ENCODE measurements around the gene EAPP.
"Not testable (repeated sequence)": the region's sequence is repeated elsewhere in the genome, so short reads cannot be mapped to it uniquely, and the experiment has no call there.

The EAPP gene

DNA sequence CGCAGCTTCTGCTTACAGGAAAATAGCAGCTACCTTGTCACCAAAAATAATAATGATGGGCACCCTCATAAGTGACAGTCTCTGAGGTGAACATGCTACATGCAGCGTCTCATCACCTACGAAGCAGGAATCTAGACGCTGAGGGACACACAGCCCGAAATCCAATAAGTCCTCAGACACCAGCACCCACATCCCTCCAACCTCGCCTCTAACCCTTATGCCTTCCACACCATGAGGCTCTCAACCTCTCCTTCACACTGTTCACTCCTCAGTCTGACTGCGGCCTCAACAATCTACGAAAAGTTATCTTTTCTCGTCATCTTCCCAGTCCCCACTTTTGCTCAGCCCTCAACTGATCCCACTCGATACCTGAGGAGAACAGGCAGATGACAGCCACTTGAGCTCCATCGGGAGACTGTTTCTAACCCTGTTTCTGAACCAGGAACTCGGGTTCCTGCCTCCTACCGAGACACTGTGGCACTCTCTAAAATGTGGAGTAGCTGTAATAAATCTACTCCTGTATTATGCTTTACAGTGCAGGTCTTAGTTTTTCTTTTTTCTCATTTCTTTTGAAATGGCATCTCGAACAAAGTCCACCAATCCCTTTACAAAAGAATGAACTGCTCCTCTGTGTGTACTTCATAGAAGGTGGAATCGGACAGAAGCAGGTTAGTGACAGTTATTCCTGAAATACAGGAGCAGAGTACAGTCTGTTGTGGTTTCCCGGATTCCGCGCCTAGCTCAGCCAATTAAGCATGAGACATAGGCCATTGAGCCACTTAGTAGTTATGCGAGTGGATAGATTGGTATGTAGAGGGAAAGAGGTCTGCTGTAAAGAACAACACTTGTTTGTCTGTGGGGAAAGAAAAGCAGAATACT lies 919 bp upstream of the EAPP start:
- Histone ChIP-seq H3K4me2 (ENCODE audit: low read length) (peak overlapping the region; percentile 68), H3K79me2 (ENCODE audit: control insufficient read depth, low read length) (peaks cover 30% of the 10 kb centered on the region), H3K4me1 (ENCODE audit: control insufficient read depth, low read length) (peaks cover 17% of the 10 kb centered on the region), H3K36me3 (ENCODE audit: control insufficient read depth, low read length) (peaks cover 13% of the 10 kb centered on the region), H3K4me3 (ENCODE audit: low read length) (peak overlapping the region; percentile 91)
- H3K9me3 ChIP-seq (ENCODE audit: control insufficient read depth, insufficient read depth, low read length); H3K27ac ChIP-seq (ENCODE audit: low read depth, low read length); H3K9me2 ChIP-seq (replicated peaks; ENCODE audit: control insufficient read depth, low read length); H3K27me3 ChIP-seq (ENCODE audit: control insufficient read depth, low read length); H3F3A ChIP-seq (ENCODE audit: control insufficient read depth, insufficient read depth); H4K20me1 ChIP-seq (ENCODE audit: control insufficient read depth, insufficient read depth, low read depth, low read length): not testable (repeated sequence)

DNA sequence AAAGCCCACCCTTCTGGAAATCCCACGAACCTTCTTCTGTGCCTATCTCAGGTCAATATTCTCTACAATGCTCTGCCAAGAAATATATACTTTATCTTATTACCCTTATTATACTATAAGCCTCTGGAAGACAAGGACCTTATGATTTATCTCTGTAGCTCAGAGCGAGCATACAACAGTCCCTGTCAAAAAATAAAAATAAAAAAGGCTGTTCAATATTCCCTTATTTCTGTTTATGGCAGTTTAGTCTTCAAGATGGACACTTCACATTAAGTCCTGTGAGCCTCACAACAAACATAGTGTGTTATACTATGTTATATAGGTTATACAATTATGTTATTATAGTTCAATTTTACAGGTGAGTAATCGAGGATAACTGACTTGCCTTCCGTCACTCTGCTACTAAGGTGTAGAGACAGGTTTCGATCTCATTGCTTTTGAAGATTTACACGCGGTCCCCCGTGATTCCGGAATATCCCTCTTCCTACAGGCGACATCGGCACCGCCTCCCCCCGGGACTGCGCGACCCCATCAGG lies 562 bp downstream of the EAPP start:
- H3K4me2 ChIP-seq (ENCODE audit: low read length), result peak overlapping the region; percentile 68

DNA sequence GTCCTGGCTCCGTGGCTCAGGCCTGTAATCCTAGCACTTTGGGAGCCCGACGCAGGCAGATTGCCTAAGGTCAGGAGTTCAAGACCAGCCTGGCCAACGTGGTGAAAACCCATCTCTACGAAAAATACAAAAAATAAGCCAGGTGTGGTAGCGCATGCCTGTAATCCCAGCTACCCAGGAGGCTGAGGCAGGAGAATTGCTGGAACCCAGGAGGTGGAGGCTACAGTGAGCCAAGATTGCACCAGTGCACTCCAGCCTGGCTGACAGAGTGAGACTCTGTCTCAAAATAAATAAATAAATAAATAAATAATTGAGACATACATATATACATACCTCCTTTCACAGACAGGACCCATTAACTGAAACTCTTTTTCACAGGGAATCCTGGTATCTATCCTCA lies 1.4 kb downstream of the EAPP start:
- Histone ChIP-seq H3K4me2 (ENCODE audit: low read length) (peak overlapping the region; percentile 68), H3K36me3 (ENCODE audit: control insufficient read depth, low read length) (peaks cover 20% of the 10 kb centered on the region), H3K4me3 (ENCODE audit: low read length) (peak overlapping the region; percentile 91), H3K4me1 (ENCODE audit: control insufficient read depth, low read length) (peaks cover 17% of the 10 kb centered on the region), H3K79me2 (ENCODE audit: control insufficient read depth, low read length) (peaks cover 30% of the 10 kb centered on the region)
- not testable (repeated sequence) for H3K27me3 ChIP-seq (ENCODE audit: control insufficient read depth, low read length); H4K20me1 ChIP-seq (ENCODE audit: control insufficient read depth, insufficient read depth, low read depth, low read length); H3F3A ChIP-seq (ENCODE audit: control insufficient read depth, insufficient read depth); H3K9me2 ChIP-seq (replicated peaks; ENCODE audit: control insufficient read depth, low read length); H3K27ac ChIP-seq (ENCODE audit: low read depth, low read length); H3K9me3 ChIP-seq (ENCODE audit: control insufficient read depth, insufficient read depth, low read length)

More for the DNA sequence above, 562 bp downstream of the EAPP start:
- H3K36me3 ChIP-seq (ENCODE audit: control insufficient read depth, low read length), result peaks cover 13% of the 10 kb centered on the region
- H3K9me3 ChIP-seq (ENCODE audit: control insufficient read depth, insufficient read depth, low read length), result no peaks in the 10 kb centered on the region
- no peak for TF ChIP-seq EZH2phosphoT487 (IDR thresholded peaks at IDR 0.05; ENCODE audit: borderline replicate concordance, low read length)
- TF ChIP-seq, protein P1, sequence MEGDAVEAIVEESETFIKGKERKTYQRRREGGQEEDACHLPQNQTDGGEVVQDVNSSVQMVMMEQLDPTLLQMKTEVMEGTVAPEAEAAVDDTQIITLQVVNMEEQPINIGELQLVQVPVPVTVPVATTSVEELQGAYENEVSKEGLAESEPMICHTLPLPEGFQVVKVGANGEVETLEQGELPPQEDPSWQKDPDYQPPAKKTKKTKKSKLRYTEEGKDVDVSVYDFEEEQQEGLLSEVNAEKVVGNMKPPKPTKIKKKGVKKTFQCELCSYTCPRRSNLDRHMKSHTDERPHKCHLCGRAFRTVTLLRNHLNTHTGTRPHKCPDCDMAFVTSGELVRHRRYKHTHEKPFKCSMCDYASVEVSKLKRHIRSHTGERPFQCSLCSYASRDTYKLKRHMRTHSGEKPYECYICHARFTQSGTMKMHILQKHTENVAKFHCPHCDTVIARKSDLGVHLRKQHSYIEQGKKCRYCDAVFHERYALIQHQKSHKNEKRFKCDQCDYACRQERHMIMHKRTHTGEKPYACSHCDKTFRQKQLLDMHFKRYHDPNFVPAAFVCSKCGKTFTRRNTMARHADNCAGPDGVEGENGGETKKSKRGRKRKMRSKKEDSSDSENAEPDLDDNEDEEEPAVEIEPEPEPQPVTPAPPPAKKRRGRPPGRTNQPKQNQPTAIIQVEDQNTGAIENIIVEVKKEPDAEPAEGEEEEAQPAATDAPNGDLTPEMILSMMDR (IDR thresholded peaks at IDR 0.05; ENCODE audit: low read depth, low read length, poor library complexity, severe bottlenecking), result no peak
- no peaks in the 10 kb centered on the region for H3K27me3 ChIP-seq (ENCODE audit: control insufficient read depth, low read length)
- H3K9me2 ChIP-seq (replicated peaks; ENCODE audit: control insufficient read depth, low read length), result no peaks in the 10 kb centered on the region
- H3K4me1 ChIP-seq (ENCODE audit: control insufficient read depth, low read length), result peaks cover 17% of the 10 kb centered on the region
- peak overlapping the region; percentile 34 for H3K27ac ChIP-seq (ENCODE audit: low read depth, low read length)
- H3F3A ChIP-seq (ENCODE audit: control insufficient read depth, insufficient read depth), result peaks cover 3% of the 10 kb centered on the region; the same call in 1 of the 2 replicates
- H4K20me1 ChIP-seq (ENCODE audit: control insufficient read depth, insufficient read depth, low read depth, low read length), result no peaks in the 10 kb centered on the region
- H3K4me3 ChIP-seq (ENCODE audit: low read length), result peak overlapping the region; percentile 91
- peaks cover 30% of the 10 kb centered on the region for H3K79me2 ChIP-seq (ENCODE audit: control insufficient read depth, low read length)

DNA sequence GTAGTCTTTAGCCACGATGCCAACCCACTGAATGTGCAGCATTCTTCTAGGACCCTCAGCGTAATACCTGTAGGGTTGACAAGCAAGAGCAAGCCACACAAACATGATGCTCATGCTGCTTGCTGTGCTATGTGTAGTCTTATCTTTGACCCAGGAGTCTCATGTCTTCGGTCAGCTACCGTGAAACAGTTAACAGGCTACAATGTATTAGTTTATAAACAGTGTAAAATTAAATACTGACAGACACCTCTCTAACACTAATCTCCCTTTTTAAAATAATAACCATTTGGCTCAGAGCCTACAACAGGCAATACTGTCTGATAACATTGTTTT lies 1.9 kb downstream of the EAPP start:
- H3K4me3 ChIP-seq (ENCODE audit: low read length), result no peak overlapping the region
- peaks cover 17% of the 10 kb centered on the region for H3K4me1 ChIP-seq (ENCODE audit: control insufficient read depth, low read length)
- peaks cover 21% of the 10 kb centered on the region for H3K36me3 ChIP-seq (ENCODE audit: control insufficient read depth, low read length)
- no peaks in the 10 kb centered on the region for H4K20me1 ChIP-seq (ENCODE audit: control insufficient read depth, insufficient read depth, low read depth, low read length)
- no peaks in the 10 kb centered on the region for H3K27me3 ChIP-seq (ENCODE audit: control insufficient read depth, low read length)
- H3K9me3 ChIP-seq (ENCODE audit: control insufficient read depth, insufficient read depth, low read length), result no peaks in the 10 kb centered on the region
- peaks cover 3% of the 10 kb centered on the region; the same call in 1 of the 2 replicates for H3F3A ChIP-seq (ENCODE audit: control insufficient read depth, insufficient read depth)
- no peaks in the 10 kb centered on the region for H3K9me2 ChIP-seq (replicated peaks; ENCODE audit: control insufficient read depth, low read length)
- H3K27ac ChIP-seq (ENCODE audit: low read depth, low read length), result no peak overlapping the region
- H3K4me2 ChIP-seq (ENCODE audit: low read length), result peak overlapping the region; percentile 68
- peaks cover 30% of the 10 kb centered on the region for H3K79me2 ChIP-seq (ENCODE audit: control insufficient read depth, low read length)
- TF ChIP-seq, protein P1 (IDR thresholded peaks at IDR 0.05; ENCODE audit: low read depth, low read length, poor library complexity, severe bottlenecking), result no peak
- TF ChIP-seq EZH2phosphoT487 (IDR thresholded peaks at IDR 0.05; ENCODE audit: borderline replicate concordance, low read length), result no peak

Measured in DOHH2 (cell line).